ENCODE data around the gene DZIP3. TPM values are rescaled to one million over a fixed set of nuclear protein-coding genes. Genes with fewer than 3 reads are reported as not detected.

DZIP3 gene
- total RNA-seq, 1 experiment from 2014 or later: 25.3 TPM

DNA sequence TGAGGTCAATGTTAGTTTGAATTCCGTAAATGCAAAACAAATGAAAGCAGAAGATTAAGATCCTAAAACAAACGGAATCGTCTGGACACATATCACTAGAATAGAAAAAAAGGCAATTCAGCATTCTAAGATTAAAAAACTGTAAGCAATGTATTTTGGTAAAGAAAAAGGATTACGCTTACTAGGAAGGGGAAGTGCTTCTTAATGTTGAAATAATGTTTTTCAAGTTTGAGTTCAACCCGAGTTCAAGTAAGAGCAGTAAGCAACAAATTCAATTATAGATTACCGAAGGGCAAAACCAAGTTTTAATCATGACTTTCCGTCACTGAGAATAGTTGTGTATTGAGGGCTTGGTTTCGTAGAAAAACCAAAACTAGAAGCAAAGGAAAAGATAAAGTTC lies 921 bp upstream of the DZIP3 start:
- no peak for ATAC-seq
- DNase-seq (ENCODE audit: low spot score): no peak
- Mint-ChIP-seq H3K4me1 (peaks cover 37% of the 10 kb centered on the region), H3K27me3 (ENCODE audit: low read depth) (no peaks in the 10 kb centered on the region), H3K4me3 (peak overlapping the region; percentile 98), H3K27ac (peak overlapping the region; percentile 99), H3K9me3 (no peaks in the 10 kb centered on the region), H3K36me3 (peaks cover 6% of the 10 kb centered on the region)
- ChIA-PET CTCF (interaction anchor here (1.2 to 2.0 kb wide), 2 partner anchors 10 to 14 kb away, joined by 5 to 6 read pairs; no protein-coding TSS in a partner anchor), POLR2A (interaction anchor here (0.6 to 1.7 kb wide), 3 partner anchors 14 to 474 kb away, joined by 3 to 13 read pairs (median 4); partner anchors contain the start of gene IFT57)
- TF ChIP-seq NR1H2 (CRISPR knock-in tag; IDR thresholded peaks at IDR 0.05): no peak
- no peak for TF ChIP-seq NFYB (CRISPR knock-in tag; conservative IDR thresholded peaks at IDR 0.05; ENCODE audit: low read depth)
- no peak for TF ChIP-seq NFE2L1 (CRISPR knock-in tag; IDR thresholded peaks at IDR 0.05)
- TF ChIP-seq, protein P1, sequence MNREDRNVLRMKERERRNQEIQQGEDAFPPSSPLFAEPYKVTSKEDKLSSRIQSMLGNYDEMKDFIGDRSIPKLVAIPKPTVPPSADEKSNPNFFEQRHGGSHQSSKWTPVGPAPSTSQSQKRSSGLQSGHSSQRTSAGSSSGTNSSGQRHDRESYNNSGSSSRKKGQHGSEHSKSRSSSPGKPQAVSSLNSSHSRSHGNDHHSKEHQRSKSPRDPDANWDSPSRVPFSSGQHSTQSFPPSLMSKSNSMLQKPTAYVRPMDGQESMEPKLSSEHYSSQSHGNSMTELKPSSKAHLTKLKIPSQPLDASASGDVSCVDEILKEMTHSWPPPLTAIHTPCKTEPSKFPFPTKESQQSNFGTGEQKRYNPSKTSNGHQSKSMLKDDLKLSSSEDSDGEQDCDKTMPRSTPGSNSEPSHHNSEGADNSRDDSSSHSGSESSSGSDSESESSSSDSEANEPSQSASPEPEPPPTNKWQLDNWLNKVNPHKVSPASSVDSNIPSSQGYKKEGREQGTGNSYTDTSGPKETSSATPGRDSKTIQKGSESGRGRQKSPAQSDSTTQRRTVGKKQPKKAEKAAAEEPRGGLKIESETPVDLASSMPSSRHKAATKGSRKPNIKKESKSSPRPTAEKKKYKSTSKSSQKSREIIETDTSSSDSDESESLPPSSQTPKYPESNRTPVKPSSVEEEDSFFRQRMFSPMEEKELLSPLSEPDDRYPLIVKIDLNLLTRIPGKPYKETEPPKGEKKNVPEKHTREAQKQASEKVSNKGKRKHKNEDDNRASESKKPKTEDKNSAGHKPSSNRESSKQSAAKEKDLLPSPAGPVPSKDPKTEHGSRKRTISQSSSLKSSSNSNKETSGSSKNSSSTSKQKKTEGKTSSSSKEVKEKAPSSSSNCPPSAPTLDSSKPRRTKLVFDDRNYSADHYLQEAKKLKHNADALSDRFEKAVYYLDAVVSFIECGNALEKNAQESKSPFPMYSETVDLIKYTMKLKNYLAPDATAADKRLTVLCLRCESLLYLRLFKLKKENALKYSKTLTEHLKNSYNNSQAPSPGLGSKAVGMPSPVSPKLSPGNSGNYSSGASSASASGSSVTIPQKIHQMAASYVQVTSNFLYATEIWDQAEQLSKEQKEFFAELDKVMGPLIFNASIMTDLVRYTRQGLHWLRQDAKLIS (CRISPR knock-in tag; IDR thresholded peaks at IDR 0.05; ENCODE audit: borderline replicate concordance): no peak
- no peak for TF ChIP-seq ZNF263 (CRISPR knock-in tag; IDR thresholded peaks at IDR 0.05; ENCODE audit: low read depth)
- TF ChIP-seq, protein P2, sequence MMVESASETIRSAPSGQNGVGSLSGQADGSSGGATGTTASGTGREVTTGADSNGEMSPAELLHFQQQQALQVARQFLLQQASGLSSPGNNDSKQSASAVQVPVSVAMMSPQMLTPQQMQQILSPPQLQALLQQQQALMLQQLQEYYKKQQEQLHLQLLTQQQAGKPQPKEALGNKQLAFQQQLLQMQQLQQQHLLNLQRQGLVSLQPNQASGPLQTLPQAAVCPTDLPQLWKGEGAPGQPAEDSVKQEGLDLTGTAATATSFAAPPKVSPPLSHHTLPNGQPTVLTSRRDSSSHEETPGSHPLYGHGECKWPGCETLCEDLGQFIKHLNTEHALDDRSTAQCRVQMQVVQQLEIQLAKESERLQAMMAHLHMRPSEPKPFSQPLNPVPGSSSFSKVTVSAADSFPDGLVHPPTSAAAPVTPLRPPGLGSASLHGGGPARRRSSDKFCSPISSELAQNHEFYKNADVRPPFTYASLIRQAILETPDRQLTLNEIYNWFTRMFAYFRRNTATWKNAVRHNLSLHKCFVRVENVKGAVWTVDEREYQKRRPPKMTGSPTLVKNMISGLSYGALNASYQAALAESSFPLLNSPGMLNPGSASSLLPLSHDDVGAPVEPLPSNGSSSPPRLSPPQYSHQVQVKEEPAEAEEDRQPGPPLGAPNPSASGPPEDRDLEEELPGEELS (CRISPR knock-in tag; IDR thresholded peaks at IDR 0.05): no peak
- TF ChIP-seq CREM (CRISPR knock-in tag; IDR thresholded peaks at IDR 0.05): no peak
- TF ChIP-seq, protein P3, sequence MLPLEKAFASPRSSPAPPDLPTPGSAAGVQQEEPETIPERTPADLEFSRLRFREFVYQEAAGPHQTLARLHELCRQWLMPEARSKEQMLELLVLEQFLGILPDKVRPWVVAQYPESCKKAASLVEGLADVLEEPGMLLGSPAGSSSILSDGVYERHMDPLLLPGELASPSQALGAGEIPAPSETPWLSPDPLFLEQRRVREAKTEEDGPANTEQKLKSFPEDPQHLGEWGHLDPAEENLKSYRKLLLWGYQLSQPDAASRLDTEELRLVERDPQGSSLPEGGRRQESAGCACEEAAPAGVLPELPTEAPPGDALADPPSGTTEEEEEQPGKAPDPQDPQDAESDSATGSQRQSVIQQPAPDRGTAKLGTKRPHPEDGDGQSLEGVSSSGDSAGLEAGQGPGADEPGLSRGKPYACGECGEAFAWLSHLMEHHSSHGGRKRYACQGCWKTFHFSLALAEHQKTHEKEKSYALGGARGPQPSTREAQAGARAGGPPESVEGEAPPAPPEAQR (CRISPR knock-in tag; IDR thresholded peaks at IDR 0.05): no peak
- no peak for TF ChIP-seq RELA (CRISPR knock-in tag; IDR thresholded peaks at IDR 0.05; ENCODE audit: borderline replicate concordance)
- TF ChIP-seq, protein P4, sequence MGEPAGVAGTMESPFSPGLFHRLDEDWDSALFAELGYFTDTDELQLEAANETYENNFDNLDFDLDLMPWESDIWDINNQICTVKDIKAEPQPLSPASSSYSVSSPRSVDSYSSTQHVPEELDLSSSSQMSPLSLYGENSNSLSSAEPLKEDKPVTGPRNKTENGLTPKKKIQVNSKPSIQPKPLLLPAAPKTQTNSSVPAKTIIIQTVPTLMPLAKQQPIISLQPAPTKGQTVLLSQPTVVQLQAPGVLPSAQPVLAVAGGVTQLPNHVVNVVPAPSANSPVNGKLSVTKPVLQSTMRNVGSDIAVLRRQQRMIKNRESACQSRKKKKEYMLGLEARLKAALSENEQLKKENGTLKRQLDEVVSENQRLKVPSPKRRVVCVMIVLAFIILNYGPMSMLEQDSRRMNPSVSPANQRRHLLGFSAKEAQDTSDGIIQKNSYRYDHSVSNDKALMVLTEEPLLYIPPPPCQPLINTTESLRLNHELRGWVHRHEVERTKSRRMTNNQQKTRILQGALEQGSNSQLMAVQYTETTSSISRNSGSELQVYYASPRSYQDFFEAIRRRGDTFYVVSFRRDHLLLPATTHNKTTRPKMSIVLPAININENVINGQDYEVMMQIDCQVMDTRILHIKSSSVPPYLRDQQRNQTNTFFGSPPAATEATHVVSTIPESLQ (CRISPR knock-in tag; IDR thresholded peaks at IDR 0.05): no peak
- TF ChIP-seq GABPB1 (CRISPR knock-in tag; IDR thresholded peaks at IDR 0.05): no peak
- TF ChIP-seq ZNF416 (CRISPR knock-in tag; IDR thresholded peaks at IDR 0.05): no peak
- TF ChIP-seq, protein P5, sequence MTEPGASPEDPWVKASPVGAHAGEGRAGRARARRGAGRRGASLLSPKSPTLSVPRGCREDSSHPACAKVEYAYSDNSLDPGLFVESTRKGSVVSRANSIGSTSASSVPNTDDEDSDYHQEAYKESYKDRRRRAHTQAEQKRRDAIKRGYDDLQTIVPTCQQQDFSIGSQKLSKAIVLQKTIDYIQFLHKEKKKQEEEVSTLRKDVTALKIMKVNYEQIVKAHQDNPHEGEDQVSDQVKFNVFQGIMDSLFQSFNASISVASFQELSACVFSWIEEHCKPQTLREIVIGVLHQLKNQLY (CRISPR knock-in tag; IDR thresholded peaks at IDR 0.05): no peak
- TF ChIP-seq, protein P6, sequence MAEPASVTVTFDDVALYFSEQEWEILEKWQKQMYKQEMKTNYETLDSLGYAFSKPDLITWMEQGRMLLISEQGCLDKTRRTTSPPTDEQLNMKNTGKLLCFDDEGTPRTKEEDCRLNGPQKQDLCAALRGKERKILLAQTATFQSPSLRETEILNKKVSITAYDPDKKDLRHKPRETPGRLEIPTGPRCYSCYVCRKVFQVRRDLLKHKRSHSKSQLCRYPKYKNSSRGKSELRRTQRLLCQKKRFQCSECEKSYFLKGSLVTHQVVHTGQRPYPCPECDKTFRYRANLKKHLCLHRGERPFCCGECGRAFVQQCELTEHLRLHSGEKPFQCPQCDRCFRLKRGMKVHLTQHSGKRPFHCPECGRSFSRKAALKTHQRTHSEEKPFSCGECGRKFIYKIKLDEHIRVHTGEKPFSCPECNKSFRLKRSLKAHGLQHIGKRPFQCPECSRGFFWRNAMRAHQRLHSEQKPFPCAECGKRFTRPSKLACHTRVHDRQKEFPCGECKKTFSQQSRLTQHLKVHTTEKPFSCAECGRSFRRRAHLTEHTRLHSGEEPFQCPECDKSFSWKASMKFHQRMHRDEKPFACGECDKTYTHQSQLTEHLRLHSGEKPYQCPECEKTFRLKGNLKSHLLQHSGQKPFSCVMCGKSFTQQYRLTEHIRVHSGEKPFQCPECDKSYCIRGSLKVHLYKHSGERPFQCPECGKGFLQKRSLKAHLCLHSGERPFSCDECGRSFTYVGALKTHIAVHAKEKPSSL (CRISPR knock-in tag; conservative IDR thresholded peaks at IDR 0.05): no peak
- TF ChIP-seq ETV6 (CRISPR knock-in tag; IDR thresholded peaks at IDR 0.05): no peak
- TF ChIP-seq, protein P7, sequence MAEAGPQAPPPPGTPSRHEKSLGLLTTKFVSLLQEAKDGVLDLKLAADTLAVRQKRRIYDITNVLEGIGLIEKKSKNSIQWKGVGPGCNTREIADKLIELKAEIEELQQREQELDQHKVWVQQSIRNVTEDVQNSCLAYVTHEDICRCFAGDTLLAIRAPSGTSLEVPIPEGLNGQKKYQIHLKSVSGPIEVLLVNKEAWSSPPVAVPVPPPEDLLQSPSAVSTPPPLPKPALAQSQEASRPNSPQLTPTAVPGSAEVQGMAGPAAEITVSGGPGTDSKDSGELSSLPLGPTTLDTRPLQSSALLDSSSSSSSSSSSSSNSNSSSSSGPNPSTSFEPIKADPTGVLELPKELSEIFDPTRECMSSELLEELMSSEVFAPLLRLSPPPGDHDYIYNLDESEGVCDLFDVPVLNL (CRISPR knock-in tag; IDR thresholded peaks at IDR 0.05; ENCODE audit: borderline replicate concordance, low read depth): no peak
- TF ChIP-seq, protein P8, sequence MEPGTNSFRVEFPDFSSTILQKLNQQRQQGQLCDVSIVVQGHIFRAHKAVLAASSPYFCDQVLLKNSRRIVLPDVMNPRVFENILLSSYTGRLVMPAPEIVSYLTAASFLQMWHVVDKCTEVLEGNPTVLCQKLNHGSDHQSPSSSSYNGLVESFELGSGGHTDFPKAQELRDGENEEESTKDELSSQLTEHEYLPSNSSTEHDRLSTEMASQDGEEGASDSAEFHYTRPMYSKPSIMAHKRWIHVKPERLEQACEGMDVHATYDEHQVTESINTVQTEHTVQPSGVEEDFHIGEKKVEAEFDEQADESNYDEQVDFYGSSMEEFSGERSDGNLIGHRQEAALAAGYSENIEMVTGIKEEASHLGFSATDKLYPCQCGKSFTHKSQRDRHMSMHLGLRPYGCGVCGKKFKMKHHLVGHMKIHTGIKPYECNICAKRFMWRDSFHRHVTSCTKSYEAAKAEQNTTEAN (CRISPR knock-in tag; IDR thresholded peaks at IDR 0.05): no peak

Measured in WTC11 (cell line).